ENCODE data around the gene PDLIM1.

GRCh38 chr10:95245425-95246055, 45.3 kb downstream of the PDLIM1 start:
- TF ChIP-seq CTCF (IDR thresholded peaks at IDR 0.05) (no peak), POLR2A (IDR thresholded peaks at IDR 0.05) (no peak)

Measured in adrenal gland (tissue), 5 donors.